Measurements from ENCODE around the gene ZNF664. TPM values are rescaled to one million over a fixed set of nuclear protein-coding genes. Genes with fewer than 3 reads are reported as not detected.

Gene ZNF664
- total and polyA plus RNA-seq, 9 of the 15 experiments (the other 6 are each of a cell fraction or from before 2014, with no cell fraction given): 3.3 to 101 (median 63.6) TPM

DNA sequence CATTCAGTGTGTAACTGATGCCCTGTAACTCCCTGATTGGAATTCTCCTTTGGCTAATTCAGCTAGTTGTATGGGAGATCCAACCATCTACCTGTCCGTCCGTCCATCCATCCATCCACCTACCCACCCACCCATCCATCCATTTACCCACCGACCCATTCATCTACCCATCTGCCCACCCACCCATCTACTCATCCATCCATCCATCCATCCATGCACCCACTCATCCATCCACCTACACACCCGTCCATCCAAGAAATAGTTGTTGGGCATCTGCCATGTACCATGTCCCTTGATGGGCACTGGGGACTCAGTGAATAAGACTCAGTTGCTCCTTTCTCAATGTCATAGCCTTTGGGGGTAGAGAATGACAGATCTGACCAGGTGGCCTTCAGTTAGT lies 48.5 kb upstream of the ZNF664 start (continued):
- no peak for TF ChIP-seq GTF3C2 (IDR thresholded peaks at IDR 0.05; ENCODE audit: borderline replicate concordance, extremely low read depth, insufficient read length)
- TF ChIP-seq CUX1 (CRISPR knock-in tag; IDR thresholded peaks at IDR 0.05): no peak
- no peak for TF ChIP-seq NBN (IDR thresholded peaks at IDR 0.05; ENCODE audit: low read depth)
- no peak for TF ChIP-seq ZKSCAN1 (IDR thresholded peaks at IDR 0.05; ENCODE audit: low read depth, low read length)
- TF ChIP-seq ZBTB33 (CRISPR knock-in tag; IDR thresholded peaks at IDR 0.05): no peak
- TF ChIP-seq ZNF75A (CRISPR knock-in tag; IDR thresholded peaks at IDR 0.05): no peak
- TF ChIP-seq, protein P1, sequence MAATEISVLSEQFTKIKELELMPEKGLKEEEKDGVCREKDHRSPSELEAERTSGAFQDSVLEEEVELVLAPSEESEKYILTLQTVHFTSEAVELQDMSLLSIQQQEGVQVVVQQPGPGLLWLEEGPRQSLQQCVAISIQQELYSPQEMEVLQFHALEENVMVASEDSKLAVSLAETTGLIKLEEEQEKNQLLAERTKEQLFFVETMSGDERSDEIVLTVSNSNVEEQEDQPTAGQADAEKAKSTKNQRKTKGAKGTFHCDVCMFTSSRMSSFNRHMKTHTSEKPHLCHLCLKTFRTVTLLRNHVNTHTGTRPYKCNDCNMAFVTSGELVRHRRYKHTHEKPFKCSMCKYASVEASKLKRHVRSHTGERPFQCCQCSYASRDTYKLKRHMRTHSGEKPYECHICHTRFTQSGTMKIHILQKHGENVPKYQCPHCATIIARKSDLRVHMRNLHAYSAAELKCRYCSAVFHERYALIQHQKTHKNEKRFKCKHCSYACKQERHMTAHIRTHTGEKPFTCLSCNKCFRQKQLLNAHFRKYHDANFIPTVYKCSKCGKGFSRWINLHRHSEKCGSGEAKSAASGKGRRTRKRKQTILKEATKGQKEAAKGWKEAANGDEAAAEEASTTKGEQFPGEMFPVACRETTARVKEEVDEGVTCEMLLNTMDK (IDR thresholded peaks at IDR 0.05; ENCODE audit: borderline replicate concordance, insufficient read depth, low read depth, low read length, poor library complexity, severe bottlenecking): no peak
- TF ChIP-seq ETS2 (tag; IDR thresholded peaks at IDR 0.05; ENCODE audit: borderline replicate concordance, poor library complexity, severe bottlenecking): no peak
